ENCODE measurements around the gene MAPK12. TPM values are rescaled to one million over a fixed set of nuclear protein-coding genes. Genes with fewer than 3 reads are reported as not detected.

The MAPK12 gene
- total and polyA plus RNA-seq, 4 donors, result 0.83 to 2.8 (median 1.9) TPM

- Histone ChIP-seq H3K4me3 (ENCODE audit: low read depth in 1 of 3, low read length in 3 of 3) (peak overlapping the region in 1 of 3 donors; percentile 43), H3K4me1 (ENCODE audit: control insufficient read depth in 4 of 4, insufficient read depth in 4 of 4, low read length in 3 of 4) (peaks cover 37 to 64% (median 51%) of the 10 kb centered on the region in 4 donors), H3K27ac (ENCODE audit: low read depth in 1 of 2, low read length in 2 of 2) (peak overlapping the region in 1 of 2 donors; percentile 82), H3K27me3 (ENCODE audit: control insufficient read depth in 4 of 4, insufficient read depth in 4 of 4, low read length in 3 of 4) (no peaks in the 10 kb centered on the region), H3K36me3 (ENCODE audit: control insufficient read depth in 4 of 4, insufficient read depth in 3 of 4, low read depth in 1 of 4, low read length in 3 of 4) (peaks cover 10 to 25% (median 16%) of the 10 kb centered on the region in 4 donors), H3K9ac (ENCODE audit: low read depth in 1 of 2, low read length in 2 of 2) (no peak overlapping the region), H3K9me3 (ENCODE audit: control insufficient read depth in 4 of 4, low read length in 3 of 4) (no peaks in the 10 kb centered on the region)
- 48% methylated on average over 29 of the region's 29 CpGs for WGBS
- no peak for TF ChIP-seq ATF3 (IDR thresholded peaks at IDR 0.05)
- TF ChIP-seq JUND (IDR thresholded peaks at IDR 0.05), result no peak
- no peak for TF ChIP-seq FOXA2 (IDR thresholded peaks at IDR 0.05)
- TF ChIP-seq REST (IDR thresholded peaks at IDR 0.05), result no peak
- TF ChIP-seq TAF1 (conservative IDR thresholded peaks at IDR 0.05), result no peak
- no peak for TF ChIP-seq RXRA (IDR thresholded peaks at IDR 0.05)
- TF ChIP-seq SP1 (IDR thresholded peaks at IDR 0.05), result no peak
- TF ChIP-seq GABPA (IDR thresholded peaks at IDR 0.05 in 1 of 2, conservative IDR thresholded peaks at IDR 0.05 in 1 of 2), result no peak
- no peak for TF ChIP-seq HNF4A (conservative IDR thresholded peaks at IDR 0.05)
- no peak for TF ChIP-seq NR2F2 (IDR thresholded peaks at IDR 0.05)
- TF ChIP-seq YY1 (IDR thresholded peaks at IDR 0.05), result no peak
- no peak for TF ChIP-seq ZBTB33 (IDR thresholded peaks at IDR 0.05)
- no peak for TF ChIP-seq CTCF (IDR thresholded peaks at IDR 0.05; ENCODE audit: low read depth, low read length, missing input control)
- no peak for TF ChIP-seq RAD21 (IDR thresholded peaks at IDR 0.05)
- TF ChIP-seq EGR1 (IDR thresholded peaks at IDR 0.05; ENCODE audit: low read depth in 2 of 2), result no peak
- no peak for DNase-seq (ENCODE audit: low spot score)
Observed at GRCh38 chr22:50292643-50293440, 31.4 kb upstream of the MAPK12 start.

All from liver (tissue), 9 donors.